HepG2 (cell line): ENCODE results near the gene NAALADL1. TPM values are rescaled to one million over a fixed set of nuclear protein-coding genes. Genes with fewer than 3 reads are reported as not detected.

Experiments used
- ELF3 ChIP-seq: IDR thresholded peaks from 2 replicates; pipeline ENCODE4 v1.6.1; 2016; ENCODE audit warnings: missing genetic modification reagents, missing compliant biosample characterization
- GATAD2A ChIP-seq: IDR thresholded peaks from 2 replicates; pipeline ENCODE4 v1.6.1; 2016
- ISX ChIP-seq: sonication (generic); formaldehyde crosslinking; conservative IDR thresholded peaks from 2 replicates; pipeline ENCODE4 v1.5.0; 2020; ENCODE audit warnings: missing genetic modification reagents
- PRMT3 ChIP-seq: sonication (generic); formaldehyde crosslinking; IDR thresholded peaks from 2 replicates; pipeline ENCODE4 v1.8.1; 2022; ENCODE audit warnings: low read depth, mild to moderate bottlenecking, moderate library complexity, missing genetic modification reagents, borderline replicate concordance
- REST ChIP-seq, 2 experiments: IDR thresholded peaks; 2 replicates each; pipeline ENCODE4 v1.6.1; 2011 to 2012; ENCODE audit warnings: low read length in 2 of 2, borderline replicate concordance in 1 of 2, low read depth in 1 of 2, mild to moderate bottlenecking in 1 of 2, moderate library complexity in 1 of 2
- TFDP1 ChIP-seq: IDR thresholded peaks from 2 replicates; pipeline ENCODE4 v1.6.1; 2016; ENCODE audit warnings: missing compliant biosample characterization, missing genetic modification reagents, borderline replicate concordance
- ZFAT ChIP-seq: sonication (generic); formaldehyde crosslinking; conservative IDR thresholded peaks from 2 replicates; pipeline ENCODE4 v1.8.1; 2023; ENCODE audit warnings: missing genetic modification reagents, inconsistent platforms
- ZMAT5 ChIP-seq: sonication (generic); formaldehyde crosslinking; IDR thresholded peaks from 2 replicates; pipeline ENCODE4 v1.5.0; 2020; ENCODE audit warnings: mild to moderate bottlenecking, low read depth, missing genetic modification reagents, borderline replicate concordance
- ZNF350 ChIP-seq: sonication (generic); formaldehyde crosslinking; IDR thresholded peaks from 2 replicates; pipeline ENCODE4 v1.4.0; 2020; ENCODE audit warnings: mild to moderate bottlenecking, low read depth, missing genetic modification reagents, borderline replicate concordance
- ZNF710 ChIP-seq: sonication (generic); formaldehyde crosslinking; IDR thresholded peaks from 2 replicates; pipeline ENCODE4 v1.5.0; 2020; ENCODE audit warnings: mild to moderate bottlenecking, missing genetic modification reagents, borderline replicate concordance
- ZNF878 ChIP-seq: sonication (generic); formaldehyde crosslinking; IDR thresholded peaks from 2 replicates; pipeline ENCODE4 v1.8.1; 2023; ENCODE audit warnings: mild to moderate bottlenecking, missing genetic modification reagents, moderate library complexity
- ZNF891 ChIP-seq: sonication (generic); formaldehyde crosslinking; IDR thresholded peaks from 2 replicates; pipeline ENCODE4 v1.5.0; 2020; ENCODE audit warnings: mild to moderate bottlenecking, missing genetic modification reagents
- ZSCAN22 ChIP-seq: sonication (generic); formaldehyde crosslinking; IDR thresholded peaks from 2 replicates; pipeline ENCODE4 v1.4.0; 2020; ENCODE audit warnings: mild to moderate bottlenecking, missing genetic modification reagents
- polyA plus RNA-seq, 8 experiments: library from polyadenylated mRNA; depleted of rRNA in 3 of 8; stranded (reverse) in 7 of 8; unstranded in 1 of 8; fragments of >200 nt; fragmentation: Illumina TruSeq in 4 of 8; extraction: Trizol in 4 of 8; gene quantifications; 2 replicates each; pipeline versions ENCODE4 v1.2.1 to v1.2.3, GENCODE V29; 2011 to 2016; ENCODE audit warnings: low read depth in 4 of 8, missing spikeins in 1 of 8, mixed read lengths in 1 of 8; ENCODE audit not compliant: insufficient read depth in 1 of 8
- total RNA-seq, 5 experiments: library from RNA; depleted of rRNA; stranded (reverse); fragments of >200 nt; fragmentation: Illumina TruSeq; extraction: Trizol; gene quantifications; 2 replicates each; pipeline ENCODE4 v1.2.3, GENCODE V29; 2016; ENCODE audit warnings: low read depth in 1 of 5
- TF ChIP-seq, protein P1 (sequence below): sonication (generic); formaldehyde crosslinking; IDR thresholded peaks from 2 replicates; pipeline ENCODE4 v1.5.0; 2020; ENCODE audit warnings: mild to moderate bottlenecking, missing genetic modification reagents, borderline replicate concordance
- TF ChIP-seq, protein P2 (sequence below): sonication (generic); formaldehyde crosslinking; IDR thresholded peaks from 2 replicates; pipeline ENCODE4 v1.5.0; 2020; ENCODE audit warnings: missing genetic modification reagents

The NAALADL1 gene
- total and polyA plus RNA-seq, 2 of the 13 experiments (the other 11 are each of a cell fraction or from before 2014, with no cell fraction given) = 9.3 to 33.9 TPM

DNA sequence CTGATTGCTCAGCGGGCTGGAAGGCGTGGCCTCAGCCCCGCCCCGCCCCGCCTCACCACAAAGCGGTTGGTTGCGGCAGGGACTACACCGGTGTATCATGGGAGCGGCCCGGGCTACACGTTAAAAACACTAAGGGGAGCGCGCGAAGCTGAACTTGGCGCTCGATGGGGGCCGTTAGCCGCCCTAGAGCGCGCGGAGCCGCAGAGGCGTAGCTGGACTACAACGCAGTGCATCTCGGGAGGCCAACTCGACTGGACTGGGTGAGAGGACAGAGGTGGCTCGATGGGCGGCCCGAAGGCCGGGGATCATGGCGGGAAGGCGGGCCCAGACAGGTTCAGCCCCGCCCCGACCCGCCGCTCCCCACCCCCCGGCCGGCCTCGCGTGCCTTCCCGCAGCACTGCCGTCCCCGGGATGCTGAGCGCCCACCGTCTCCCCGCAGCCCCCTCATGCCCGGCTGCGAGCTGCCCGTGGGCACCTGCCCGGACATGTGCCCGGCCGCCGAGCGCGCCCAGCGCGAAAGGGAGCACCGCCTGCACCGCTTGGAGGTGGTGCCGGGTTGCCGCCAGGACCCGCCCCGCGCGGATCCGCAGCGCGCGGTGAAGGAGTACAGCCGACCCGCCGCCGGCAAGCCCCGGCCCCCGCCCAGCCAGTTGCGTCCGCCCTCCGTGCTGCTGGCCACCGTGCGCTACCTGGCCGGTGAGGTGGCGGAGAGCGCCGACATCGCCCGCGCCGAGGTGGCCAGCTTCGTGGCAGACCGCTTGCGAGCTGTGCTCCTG lies 17.3 kb downstream of the NAALADL1 start, which contains the start of gene SAC3D1 (continued):
- TF ChIP-seq TFDP1 (peak; percentile 96), ZNF710 (peak; percentile 44; the same call in 1 of the 2 replicates), ZNF891 (CRISPR knock-in tag) (peak; percentile 51; the same call in 1 of the 2 replicates), ISX (no peak), REST (IDR thresholded peaks at IDR 0.05; ENCODE audit: borderline replicate concordance in 1 of 2, low read depth in 1 of 2, low read length in 2 of 2) (no peak), ZFAT (CRISPR knock-in tag) (no peak), ELF3 (no peak), GATAD2A (CRISPR knock-in tag) (peak; percentile 49), ZNF350 (CRISPR knock-in tag) (peak; percentile 61; the same call in 1 of the 2 replicates), ZNF878 (no peak), ZMAT5 (CRISPR knock-in tag) (no peak), PRMT3 (CRISPR knock-in tag) (no peak), ZSCAN22 (CRISPR knock-in tag) (0 out of 2 replicates have a peak, but pooled peaks have one; percentile 44)
- TF ChIP-seq, protein P1, sequence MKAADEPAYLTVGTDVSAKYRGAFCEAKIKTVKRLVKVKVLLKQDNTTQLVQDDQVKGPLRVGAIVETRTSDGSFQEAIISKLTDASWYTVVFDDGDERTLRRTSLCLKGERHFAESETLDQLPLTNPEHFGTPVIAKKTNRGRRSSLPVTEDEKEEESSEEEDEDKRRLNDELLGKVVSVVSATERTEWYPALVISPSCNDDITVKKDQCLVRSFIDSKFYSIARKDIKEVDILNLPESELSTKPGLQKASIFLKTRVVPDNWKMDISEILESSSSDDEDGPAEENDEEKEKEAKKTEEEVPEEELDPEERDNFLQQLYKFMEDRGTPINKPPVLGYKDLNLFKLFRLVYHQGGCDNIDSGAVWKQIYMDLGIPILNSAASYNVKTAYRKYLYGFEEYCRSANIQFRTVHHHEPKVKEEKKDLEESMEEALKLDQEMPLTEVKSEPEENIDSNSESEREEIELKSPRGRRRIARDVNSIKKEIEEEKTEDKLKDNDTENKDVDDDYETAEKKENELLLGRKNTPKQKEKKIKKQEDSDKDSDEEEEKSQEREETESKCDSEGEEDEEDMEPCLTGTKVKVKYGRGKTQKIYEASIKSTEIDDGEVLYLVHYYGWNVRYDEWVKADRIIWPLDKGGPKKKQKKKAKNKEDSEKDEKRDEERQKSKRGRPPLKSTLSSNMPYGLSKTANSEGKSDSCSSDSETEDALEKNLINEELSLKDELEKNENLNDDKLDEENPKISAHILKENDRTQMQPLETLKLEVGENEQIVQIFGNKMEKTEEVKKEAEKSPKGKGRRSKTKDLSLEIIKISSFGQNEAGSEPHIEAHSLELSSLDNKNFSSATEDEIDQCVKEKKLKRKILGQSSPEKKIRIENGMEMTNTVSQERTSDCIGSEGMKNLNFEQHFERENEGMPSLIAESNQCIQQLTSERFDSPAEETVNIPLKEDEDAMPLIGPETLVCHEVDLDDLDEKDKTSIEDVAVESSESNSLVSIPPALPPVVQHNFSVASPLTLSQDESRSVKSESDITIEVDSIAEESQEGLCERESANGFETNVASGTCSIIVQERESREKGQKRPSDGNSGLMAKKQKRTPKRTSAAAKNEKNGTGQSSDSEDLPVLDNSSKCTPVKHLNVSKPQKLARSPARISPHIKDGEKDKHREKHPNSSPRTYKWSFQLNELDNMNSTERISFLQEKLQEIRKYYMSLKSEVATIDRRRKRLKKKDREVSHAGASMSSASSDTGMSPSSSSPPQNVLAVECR = peak; percentile 91
- TF ChIP-seq, protein P2, sequence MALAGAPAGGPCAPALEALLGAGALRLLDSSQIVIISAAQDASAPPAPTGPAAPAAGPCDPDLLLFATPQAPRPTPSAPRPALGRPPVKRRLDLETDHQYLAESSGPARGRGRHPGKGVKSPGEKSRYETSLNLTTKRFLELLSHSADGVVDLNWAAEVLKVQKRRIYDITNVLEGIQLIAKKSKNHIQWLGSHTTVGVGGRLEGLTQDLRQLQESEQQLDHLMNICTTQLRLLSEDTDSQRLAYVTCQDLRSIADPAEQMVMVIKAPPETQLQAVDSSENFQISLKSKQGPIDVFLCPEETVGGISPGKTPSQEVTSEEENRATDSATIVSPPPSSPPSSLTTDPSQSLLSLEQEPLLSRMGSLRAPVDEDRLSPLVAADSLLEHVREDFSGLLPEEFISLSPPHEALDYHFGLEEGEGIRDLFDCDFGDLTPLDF = peak; percentile 99
